ENCODE results near the gene BRSK2.
"Not testable (repeated sequence)": the region's sequence is repeated elsewhere in the genome, so short reads cannot be mapped to it uniquely, and the experiment has no call there.

The BRSK2 gene

GRCh38 chr11:1410366-1411291 is 20.9 kb downstream of the BRSK2 start:
- no peak for DNase-seq

DNA sequence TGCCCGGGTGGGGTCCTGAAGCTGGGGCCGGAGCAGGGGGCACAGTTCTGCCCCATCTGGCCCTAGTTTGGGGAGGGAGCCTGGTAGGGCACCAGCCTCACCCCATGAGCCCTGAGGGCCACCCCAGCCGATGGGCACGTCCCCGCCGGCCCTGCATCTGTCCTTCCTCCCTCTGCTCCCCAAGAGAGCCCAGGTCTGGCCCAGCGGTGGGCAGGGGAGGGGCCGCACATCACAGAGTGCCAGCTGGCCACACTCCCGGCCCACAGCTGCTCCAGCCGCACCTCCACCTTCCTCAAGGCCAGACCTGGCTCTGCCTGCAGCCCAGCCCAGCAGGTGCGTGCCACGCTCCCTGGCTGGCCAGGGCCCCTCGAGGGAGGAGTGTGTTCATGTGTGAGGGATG is 21.6 kb downstream of the BRSK2 start:
- no peak for DNase-seq

DNA sequence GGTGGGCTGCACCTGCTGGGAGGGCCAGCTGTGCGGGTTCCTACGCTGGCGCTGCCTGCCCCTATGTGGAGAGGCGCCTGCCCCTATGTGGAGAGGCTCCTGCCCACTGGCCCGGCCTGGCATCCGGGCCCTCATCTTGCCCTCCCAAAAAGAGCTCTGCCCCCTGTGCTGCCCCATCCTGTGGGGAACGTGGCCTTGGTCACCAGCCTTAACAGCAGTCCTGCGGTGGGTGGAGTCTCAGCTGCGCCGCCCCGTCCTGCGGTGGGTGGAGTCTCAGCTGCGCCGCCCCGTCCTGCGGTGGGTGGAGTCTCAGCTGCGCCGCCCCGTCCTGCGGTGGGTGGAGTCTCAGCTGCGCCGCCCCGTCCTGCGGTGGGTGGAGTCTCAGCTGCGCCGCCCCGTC is 22.0 kb downstream of the BRSK2 start:
- DNase-seq: not testable (repeated sequence)

- DNase-seq: no peak
Observed at GRCh38 chr11:1412377-1413095, 22.8 kb downstream of the BRSK2 start.

DNA sequence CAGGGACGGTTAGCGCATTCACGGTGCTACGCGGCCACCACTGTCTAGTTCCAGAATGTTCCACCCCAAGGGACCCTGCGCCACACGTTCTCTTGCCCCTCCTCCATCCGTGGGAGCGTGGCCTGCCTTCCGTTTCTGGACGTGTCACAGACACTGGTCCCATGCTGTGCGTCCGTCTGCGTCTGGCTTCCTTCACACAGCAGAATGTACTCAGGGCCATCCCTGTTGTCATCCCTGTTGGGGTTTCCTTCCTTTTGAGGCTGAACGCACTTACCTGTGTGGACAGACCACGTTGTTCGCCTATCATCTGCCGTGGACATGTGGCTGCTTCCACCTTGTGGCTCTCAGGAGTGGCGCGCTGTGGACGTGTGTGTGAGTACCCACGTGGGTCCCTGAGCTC is 24.9 kb downstream of the BRSK2 start:
- no peak for DNase-seq

- no peak for DNase-seq
Observed at GRCh38 chr11:1415631-1416030, 25.9 kb downstream of the BRSK2 start.

- DNase-seq: not testable (repeated sequence)
Observed at GRCh38 chr11:1418192-1418795, 28.6 kb downstream of the BRSK2 start.

GRCh38 chr11:1419811-1420210 is 30.1 kb downstream of the BRSK2 start:
- DNase-seq: no peak

DNA sequence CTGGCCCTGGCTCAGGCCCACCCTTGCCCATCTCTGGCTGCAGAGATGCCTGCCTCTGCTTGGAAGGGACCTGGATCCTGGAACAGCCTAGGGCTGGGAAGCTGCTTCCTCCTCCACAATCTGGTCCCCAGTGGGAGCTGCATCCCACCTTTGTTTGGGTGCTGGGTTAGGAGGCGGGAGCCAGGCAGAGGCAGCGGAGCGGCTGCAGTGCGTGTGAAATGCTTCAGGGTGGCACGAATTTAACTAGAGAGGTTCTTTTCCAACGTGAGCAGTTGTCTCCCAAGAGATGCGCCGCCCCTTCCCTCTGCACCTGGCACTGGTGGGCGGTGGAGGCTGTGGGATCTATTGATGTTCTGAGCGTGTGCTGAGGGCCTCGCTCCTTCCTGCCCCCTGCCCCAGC is 31.6 kb downstream of the BRSK2 start:
- no peak for DNase-seq

- no peak for DNase-seq
Observed at GRCh38 chr11:1422481-1422880, 32.7 kb downstream of the BRSK2 start.

GRCh38 chr11:1422981-1423380 is 33.2 kb downstream of the BRSK2 start:
- no peak for DNase-seq

DNA sequence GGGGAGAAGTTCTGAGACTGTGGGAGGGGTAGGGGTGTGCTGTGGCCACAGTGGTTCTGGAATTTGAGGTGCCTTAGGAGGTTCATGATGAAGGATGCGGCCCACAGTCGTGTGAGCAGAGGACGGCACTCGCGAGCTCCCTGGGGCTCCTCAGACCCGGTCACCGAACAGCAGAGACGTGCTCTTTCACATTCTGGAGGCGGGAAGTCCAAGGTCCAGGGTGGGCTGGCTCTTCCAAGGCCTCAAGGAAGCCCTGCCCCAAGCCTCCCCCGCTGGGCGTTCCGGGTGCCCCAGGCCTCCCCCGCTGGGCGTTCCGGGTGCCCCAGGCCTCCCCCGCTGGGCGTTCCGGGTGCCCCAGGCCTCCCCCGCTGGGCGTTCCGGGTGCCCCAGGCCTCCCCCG is 33.7 kb downstream of the BRSK2 start:
- not testable (repeated sequence) for DNase-seq

DNA sequence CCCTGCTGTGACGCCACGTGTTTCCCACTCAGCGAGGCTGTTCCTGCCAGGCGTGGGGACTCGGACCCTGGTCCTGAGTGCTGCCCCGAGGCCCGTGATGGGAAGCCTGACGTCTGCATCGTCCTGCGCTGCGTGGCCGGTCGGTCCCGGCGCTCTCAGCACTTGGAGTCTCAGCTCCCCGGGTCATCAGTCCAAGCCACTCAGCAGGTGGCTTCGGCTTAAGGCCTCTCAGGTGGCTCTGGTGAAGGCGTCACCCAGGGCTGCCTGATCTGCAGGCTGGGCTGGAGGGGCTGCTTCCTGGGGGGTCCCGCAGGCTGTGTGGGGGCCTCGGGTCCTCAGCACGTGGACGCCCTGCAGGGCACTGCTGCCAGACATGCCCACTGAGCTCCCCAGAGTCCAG is 35.3 kb downstream of the BRSK2 start:
- DNase-seq: no peak

DNA sequence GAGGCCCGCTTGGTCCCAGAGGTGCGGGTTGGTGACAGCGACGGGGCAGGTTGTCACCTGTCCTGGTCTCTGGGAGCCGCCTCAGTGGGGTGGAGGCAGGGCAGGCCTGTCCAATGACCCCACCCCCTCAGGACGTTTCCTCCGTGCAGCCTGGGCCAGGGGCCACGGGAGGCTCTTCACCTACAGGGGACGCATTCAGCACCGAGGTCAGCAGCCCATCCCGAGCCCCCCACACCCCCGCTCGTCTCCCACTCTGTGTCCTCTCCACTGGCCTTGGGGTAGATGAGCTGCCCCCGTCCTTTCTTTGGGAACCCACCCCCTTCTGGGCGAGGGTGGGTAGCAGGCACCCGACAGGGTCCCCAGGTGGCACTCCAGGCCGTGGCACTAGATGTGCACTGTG is 35.7 kb downstream of the BRSK2 start:
- DNase-seq: no peak

DNA sequence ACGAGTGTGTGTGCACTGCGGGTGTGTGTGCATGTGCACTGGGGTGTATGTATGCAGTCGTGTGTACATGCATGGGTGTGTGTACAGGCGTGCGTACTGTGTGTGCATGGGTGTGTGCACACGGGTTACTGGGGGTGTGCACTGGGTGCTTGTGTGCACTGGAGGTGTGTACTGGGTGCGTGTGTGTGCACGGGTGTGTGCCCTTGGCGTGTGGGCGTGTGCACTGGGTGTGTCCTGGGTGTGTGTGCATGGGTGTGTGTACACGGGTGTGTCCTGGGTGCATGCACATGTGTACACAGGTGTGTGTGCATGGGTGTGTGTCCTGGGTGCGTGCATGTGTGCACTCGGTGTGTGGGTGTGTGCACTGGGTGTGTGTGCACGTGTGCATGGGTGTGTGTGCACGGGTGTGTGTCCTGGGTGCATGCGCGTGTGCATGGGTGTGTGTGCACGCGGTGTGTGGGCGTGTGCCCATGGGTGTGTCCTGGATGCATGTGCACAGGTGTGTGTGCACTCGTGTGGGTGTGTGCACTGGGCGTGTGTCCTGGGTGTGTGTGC is 39.1 kb downstream of the BRSK2 start:
- DNase-seq: no peak

GRCh38 chr11:1433568-1433967 is 43.8 kb downstream of the BRSK2 start:
- no peak for DNase-seq

GRCh38 chr11:1433977-1434640 is 44.4 kb downstream of the BRSK2 start:
- no peak for DNase-seq

GRCh38 chr11:1435479-1435819 is 45.7 kb downstream of the BRSK2 start:
- not testable (repeated sequence) for DNase-seq

GRCh38 chr11:1435820-1436467 is 46.2 kb downstream of the BRSK2 start:
- DNase-seq: no peak

- no peak for DNase-seq
Observed at GRCh38 chr11:1436468-1437039, 46.8 kb downstream of the BRSK2 start.

- no peak for DNase-seq
Observed at GRCh38 chr11:1437500-1437899, 47.8 kb downstream of the BRSK2 start.
